ENCODE measurements around the gene FBXO31.
A peak's percentile ranks its signal among the peaks of the same experiment; 100 is the strongest.
"Not testable (repeated sequence)": the region's sequence is repeated elsewhere in the genome, so short reads cannot be mapped to it uniquely, and the experiment has no call there.

FBXO31 gene

DNA sequence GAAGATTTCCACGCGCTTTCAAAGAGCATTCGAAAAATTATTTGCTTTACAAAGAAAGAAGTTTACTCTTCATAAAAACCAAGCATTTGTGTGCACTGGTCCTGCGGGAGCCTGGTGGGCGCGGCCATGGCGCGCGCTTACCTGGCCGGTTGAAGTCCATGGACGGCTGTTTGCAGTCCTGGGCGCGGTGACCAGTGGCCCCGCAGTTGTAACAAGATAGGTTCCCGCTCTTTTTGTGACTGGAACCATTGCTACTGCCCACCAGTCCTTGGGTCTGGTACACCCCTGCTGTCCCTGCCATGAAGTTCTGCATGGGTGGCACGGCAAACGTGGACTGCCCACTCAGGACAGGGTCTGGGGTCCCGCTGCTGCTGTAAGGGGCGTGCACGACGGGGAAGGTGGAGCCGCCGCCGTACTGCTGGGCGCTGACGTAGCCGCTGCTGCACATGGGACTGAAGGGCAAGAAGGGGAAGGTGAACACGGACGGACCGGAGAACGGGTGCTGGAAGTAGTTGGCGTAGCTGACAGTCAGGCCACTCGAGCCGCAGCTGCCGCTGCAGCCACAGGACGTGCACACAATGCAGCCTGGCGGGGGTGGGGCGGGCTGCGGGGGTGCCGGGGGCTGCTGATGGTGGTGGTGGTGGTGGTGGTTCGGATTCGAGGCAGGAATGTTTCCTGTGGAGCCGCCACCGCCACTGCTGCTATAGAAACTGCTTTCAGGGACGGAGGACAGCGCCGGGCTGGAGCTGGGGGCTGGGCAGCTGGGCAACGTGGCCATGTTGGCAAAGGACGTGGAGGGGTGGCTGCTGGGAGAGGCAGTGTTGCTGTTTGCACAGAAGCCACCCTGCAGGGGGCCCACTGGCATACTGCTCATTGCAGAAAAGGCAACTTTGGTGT lies 28.0 kb upstream of the FBXO31 start:
- FAIRE-seq = no peak

DNA sequence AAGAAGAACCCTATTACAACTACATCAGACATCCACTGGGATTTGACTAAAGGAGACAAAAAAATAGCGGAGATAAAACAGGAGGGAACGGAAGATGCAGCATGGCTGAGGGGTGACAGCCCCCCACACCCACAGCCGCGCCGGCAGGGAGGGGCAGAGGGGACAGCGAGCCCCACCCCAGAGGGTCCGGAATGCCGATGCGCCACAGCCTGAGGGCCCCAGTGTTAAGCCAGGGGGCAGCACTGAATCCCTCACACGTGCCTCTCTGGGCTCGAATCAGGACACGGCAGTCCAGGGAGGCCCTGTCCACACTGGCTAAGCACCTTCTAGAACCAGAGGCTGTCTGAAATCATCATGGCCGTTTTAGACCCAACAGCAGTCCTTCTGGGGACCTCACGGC lies 27.4 kb upstream of the FBXO31 start:
- no peak for FAIRE-seq

DNA sequence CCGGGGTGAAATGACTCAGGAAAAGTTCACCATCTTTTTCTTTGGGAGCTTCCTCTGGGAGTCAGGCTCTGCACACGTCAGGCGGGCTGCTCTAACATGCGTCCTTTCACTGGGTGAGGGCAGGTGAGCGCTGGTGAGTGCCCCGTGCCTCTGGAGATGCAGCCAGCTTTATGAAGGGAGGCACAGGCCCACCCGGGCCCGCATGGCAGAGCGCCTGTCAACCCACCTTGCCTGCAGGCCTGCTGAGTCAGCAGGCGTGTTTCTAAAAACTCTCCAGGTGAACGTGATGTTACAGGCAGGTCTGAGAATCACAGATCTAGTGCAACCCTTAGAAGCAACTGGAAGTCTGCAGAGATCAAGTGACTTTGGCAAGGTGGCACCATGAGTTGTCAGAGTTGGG lies 27.0 kb upstream of the FBXO31 start:
- no peak for FAIRE-seq

DNA sequence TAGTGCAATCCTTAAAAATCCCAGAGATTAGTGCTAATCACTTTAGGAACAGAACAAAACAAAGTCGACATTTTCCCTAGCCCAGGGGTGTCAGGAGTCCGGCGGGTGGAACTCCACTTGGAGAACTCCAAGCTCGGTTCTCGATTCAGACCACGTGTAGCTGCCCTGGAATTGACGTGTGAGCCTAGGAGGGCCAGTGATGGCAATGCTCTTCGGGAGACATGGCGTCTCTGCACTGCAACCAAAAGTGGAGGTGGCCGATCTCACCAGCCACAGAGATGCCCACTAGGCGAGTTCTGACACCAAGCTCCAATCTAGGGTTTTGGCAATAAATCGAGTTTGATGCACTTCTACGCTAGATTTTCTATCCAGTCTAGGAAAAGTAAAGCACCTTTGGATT lies 26.2 kb upstream of the FBXO31 start:
- no peak for FAIRE-seq

DNA sequence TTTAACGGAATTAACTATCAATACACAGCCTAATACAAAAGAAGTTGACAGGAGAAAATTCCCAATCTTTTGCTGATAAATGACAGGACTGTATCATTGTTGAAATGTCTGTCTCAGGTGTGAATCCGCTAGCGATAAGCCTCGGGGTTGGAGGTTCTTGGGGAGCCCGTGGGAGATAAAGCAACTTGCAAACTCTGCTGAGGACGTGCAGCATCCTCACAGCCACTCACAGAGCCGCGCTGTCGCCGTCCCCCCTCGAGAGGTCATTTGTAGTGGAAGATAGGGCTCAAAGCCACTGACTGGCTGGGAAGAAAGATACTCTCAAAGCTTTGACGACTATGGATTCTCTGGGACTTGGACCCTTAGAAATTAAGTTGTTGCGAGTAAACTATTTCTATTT lies 25.6 kb upstream of the FBXO31 start:
- FAIRE-seq = no peak

DNA sequence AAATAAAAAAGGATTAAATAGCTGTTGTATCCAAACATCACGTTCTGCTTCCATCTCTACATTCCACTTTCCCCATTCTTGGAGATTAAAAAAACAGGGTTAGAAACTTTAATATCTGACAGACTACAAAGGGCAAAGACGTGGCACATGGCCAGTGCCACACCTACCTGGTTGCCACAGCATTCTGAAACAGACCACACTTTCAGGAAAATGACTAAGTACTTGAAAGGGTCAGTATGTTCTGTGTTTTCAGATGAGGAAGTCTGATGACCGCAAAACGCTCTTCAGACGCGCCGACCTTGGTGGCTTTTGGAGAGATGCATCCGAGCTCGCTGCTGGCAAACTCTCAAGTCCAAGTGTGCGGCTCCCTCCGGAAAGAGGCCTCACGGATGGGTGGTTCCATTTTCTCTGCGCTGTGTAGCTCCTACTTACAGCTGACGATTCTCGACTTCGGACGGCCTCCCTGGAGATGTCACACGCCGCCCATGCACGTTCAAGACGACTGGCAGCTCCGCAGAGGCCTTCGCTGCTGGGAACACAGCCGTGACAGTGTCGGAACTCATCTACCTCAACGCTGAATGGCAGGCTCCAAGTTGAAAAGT lies 24.0 kb upstream of the FBXO31 start:
- FAIRE-seq = no peak

DNA sequence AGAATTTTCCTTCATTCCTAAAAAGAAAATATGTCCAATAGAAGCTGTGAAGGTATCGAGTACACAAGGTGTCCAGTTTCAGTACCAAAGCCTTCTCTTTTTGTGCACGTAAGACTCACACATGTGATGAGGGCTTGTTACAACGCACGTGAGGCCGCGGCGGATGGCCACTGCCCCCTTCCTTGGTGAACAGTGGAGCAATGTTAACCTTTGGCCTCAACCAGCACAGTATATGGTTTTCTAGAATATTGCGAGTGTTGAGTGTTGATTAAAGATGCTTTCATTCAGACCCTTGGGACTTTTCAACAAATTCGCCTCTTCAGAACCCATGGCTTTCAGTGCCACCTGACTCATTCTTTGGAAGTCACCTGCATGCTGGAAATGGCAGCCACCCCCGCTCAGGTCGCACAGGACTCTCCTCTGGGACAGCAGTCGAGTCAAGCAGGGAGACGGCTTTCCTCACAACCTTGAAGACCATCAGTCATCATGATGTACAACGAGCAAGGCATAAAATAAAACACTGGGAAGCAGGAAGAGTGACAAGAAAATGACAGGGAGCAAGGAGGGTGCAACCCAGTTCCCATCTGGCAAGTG lies 23.0 kb upstream of the FBXO31 start:
- no peak for FAIRE-seq

DNA sequence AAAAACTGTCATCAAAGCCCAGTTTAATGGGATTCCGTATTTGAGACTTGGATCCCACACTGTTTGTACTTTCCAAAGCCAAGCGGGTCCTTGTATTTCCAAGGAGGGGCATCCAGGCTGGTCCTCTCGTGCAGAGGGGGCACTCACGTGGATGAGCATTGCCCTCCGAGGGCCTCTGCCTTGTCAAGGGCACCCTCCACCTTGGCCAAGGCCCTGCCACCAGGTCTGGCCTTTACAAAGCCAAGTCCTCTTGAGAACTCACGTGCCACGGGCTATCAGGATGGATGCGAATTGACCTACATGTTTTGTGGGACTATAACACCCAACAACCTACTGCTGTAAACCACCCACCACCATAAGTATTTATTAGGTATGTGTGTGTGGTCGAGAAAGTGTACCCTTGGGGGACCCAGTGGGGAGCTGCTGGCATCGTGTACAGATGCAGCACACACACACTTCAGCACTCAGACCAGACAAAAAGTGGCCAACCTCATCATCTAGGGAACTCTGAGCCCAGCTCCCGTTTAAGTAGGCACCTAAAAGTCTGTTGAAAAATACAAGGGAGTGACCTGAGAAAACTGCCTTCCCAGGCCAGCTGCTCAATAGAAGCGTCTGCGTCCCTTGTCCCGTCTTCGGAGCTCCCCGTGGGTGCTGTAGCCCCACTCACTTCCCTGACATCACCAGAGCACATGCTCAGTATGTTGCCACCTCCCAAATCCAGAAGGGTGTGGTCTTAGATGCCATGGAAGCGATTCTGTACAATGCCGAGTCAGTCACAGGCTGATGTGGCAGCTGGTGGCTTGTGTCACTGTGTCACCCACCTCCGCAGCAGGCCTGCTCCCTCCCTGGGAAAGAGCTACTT lies 21.4 kb upstream of the FBXO31 start:
- no peak for FAIRE-seq

DNA sequence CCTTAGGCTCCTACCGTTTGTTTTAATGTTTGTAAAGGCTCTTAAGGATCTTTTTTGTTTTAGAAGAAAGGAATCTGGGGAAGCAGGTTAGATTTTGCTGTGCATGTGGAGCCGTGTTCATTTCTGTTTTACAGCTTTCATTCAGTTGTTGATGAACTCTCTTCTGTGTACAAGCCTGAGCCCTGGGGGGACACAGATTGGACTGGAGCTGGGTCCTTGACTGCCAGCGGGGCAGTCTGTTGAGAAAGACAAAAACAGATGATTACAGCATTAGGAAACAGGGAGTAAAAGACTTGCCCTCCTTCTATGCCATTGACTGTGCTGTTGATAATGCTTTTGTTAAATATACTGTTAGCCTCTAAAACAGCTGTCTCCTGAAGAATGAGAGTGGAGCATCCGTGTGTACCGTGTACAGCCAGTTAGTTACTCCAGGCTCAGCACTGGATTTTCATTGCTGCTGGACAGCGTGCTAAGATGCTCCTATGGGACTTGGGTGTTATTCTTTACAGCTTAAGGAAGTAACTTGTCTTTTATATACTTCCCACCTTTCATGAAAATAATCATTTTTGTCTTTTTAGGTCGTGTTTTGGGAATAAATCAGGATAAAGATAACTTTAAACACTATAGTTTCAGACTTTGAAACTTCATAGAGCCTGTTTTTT lies 11.7 kb upstream of the FBXO31 start:
- FAIRE-seq = no peak

DNA sequence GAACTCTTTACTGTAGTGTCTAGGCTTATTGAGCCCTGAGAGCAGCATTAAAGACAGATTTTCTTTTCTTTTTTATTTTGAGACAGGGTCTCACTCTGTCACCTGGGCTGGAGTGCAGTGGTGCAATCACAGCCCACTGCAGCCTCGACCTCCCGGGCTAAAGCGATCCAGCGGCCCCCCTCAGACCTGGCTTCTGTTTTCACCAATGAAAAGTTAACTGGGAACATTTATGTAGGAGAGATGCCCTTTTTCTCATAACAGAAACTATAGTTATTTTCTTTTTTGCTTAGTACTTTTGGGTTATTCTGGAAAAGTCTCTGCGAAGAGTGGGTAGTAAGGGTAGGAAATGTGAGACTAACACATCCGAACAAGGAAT lies 10.1 kb upstream of the FBXO31 start:
- FAIRE-seq = no peak

DNA sequence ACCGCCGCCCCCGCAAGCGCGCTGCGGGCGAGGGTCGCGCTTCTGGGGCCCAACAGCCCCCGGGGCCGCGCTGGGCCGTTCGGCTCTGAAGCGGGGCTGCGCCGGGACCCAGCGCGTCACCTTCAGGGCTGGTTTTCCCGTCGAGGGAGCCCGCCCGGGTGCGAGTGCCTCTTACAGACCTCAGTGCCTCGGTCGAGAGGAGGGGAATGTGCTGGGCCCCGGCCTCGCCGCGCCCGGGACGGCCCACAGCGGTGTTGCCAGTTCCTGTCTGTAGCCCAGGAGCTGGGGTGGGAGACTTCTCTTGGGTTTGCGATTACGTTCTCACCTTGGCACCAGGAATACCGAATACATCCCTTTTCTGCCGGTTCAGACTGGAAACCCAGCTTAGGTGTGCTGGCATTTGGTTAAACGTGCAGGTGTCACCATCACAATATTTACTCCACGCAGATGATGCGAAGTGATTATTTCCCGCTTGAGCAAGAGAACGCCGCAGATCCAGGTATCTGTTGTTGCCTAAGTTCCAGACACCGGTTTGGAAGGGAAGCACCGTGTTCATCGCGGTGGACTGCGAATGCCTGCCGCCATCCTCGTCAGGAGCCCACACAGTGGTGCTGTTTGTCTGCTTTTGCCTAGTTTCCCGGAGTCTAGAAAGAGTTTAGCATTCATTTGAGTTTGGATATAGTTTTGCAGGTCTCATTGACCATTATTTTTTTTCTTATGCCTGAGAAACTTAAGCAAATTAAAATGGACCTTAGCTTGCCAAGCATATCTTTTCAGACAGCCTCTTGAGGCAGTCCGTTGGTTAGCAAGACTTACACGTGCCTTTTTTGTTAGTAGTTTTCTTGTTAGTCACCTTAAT lies 9.5 kb upstream of the FBXO31 start:
- no peak for FAIRE-seq

DNA sequence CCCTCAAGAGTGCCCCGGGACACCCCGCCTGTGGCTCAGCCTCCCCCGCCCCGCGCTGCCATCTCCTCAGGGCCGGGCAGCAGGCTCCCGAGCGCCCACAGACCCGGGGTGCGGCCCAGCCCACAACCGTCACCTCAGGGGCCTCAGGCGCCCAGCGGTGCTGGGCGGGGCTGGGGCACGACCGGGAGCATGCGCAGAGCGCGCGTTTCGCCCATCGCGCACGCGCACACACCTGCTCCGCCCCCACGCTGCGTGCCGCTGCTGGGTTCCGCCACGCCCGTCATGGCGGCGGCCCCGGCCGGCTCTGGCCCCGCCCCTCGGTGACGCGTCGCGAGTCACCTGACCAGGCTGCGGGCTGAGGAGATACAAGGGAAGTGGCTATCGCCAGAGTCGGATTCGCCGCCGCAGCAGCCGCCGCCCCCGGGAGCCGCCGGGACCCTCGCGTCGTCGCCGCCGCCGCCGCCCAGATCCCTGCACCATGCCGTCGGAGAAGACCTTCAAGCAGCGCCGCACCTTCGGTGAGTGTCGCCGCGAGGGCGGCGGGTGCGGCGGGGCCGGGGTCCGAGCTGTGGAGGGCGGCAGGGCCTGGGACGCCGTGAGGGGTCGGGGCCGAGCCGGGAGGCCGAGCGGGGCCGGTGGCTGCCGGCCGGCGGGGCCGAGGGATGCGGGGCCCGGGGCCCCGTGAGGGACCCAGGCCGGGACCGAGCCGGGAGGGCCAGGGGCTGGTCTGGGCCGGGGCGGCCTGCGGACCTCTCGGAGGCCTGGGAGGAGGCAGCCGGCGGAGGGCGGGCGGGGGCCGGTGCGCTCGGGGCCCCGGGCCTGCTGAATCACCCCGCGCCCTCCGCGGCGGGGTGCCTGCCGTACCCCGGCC lies 8.6 kb upstream of the FBXO31 start, which contains the start of gene MAP1LC3B:
Gene MAP1LC3B (plus strand): TSS at position 387 of the 871 bp plus-strand sequence. CDS start 92 bp downstream, at position 479.
- no peak for FAIRE-seq

DNA sequence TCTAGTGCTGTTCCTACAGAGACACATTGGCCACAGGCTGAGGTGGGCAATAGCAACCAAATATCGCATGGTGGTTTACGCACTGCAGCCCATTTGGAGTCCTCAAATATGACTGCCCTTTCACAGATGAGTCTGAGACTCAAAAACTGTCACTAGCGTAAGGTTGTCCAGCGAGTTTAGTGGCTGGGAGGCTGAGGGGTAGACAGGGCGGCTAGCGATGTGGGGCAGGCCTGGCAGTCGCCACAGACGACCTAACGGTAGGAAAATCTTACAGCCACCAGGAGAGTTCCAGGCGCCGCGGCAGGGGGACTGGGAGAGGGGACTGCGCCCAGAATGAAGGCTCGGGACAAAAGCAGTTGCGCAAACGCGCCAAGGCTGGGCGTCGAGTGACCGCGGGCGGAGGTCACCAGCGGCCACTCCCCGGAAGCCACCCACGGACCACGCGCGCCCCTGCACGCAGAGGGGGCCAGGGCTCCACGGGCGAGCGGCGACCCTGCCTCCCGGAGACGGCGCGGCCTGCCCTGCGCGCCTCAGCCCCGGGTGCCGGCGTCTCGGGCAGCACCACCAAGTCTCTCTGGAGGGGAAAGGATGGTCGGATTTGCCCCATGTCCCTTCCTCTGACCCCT lies 7.9 kb upstream of the FBXO31 start:
- no peak for FAIRE-seq

DNA sequence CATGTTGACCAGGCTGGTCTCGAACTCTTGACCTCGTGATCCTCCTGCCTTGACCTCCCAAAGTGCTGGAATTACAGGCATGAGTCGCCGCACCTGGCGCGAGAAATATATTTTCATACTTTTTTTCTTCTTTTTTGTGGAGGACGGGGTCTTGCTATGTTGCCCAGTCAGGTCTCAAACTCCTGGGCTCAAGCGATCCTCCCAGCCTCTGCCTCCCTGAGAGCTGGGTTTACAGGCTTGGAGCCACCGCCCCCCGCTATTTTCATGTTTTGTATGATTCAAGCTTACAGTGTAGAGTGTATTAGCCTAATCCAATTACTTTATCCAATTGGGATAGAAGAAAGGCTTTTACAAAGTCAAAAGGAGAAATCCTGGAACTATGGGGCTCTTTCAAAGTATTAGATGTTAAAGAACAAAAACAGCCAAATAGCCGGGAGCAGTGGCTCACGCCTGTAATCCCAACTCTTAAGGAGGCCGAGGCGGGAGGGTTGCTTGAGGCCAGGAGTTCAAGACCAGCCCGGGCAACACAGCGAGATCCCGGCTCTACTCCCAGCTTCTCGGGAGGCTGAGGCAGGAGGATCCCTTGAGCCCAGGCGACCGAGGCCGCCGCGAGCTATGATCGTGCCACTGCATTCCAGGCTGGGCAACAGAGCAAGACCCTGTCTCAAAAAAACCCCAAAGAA lies 7.2 kb upstream of the FBXO31 start:
- FAIRE-seq = no peak

DNA sequence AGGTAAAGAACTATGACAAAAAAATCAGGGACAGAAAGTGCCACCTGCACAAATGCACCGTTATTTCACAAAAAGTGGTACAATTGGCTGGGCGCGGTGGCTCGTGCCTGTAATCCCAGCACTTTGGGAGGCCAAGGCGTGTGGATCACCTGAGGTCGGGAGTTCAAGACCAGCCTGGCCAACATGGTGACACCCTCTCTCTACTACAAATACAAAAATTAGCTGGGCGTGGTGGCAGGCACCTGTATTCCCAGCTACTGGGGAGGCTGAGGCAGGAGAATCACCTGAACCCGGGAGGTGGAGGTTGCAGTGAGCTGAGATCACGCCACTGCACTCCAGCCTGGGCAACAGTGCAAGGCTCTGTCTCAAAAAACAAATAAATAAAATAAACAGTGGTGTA lies 6.3 kb upstream of the FBXO31 start:
- FAIRE-seq = not testable (repeated sequence)

DNA sequence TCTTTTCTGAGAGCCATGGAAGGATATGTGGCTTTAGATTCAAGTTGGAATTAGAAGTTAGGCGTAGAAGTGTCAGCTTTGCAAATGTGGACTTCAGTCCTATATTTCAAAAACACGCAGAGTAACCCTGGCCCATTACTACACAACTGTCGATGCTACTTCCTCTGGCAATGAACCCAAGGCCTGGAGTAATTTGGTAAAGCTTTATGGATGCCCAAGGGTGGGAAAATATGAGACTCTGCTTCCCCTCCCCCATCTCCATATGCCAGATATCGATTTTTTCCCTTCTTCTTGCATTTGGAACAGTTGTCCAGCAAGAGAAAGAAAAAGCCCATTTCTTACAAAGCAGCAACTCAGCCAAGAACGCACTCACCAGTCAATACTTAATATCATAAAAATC lies 5.7 kb upstream of the FBXO31 start:
- FAIRE-seq = no peak

DNA sequence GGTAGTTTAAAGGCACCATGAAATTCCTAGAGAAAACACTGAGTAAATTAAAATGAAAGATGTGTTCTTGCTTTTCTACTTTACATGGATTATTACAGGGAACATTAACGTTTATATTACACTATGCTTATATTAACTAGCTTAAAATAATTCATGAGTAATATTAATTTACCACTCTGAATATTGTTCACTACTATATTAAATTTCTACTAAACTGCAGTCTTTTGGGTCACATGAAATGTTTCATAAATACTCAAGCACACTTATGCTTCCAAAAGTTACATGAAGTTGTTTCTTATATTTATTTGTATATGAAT lies 5.2 kb upstream of the FBXO31 start:
- no peak for FAIRE-seq

DNA sequence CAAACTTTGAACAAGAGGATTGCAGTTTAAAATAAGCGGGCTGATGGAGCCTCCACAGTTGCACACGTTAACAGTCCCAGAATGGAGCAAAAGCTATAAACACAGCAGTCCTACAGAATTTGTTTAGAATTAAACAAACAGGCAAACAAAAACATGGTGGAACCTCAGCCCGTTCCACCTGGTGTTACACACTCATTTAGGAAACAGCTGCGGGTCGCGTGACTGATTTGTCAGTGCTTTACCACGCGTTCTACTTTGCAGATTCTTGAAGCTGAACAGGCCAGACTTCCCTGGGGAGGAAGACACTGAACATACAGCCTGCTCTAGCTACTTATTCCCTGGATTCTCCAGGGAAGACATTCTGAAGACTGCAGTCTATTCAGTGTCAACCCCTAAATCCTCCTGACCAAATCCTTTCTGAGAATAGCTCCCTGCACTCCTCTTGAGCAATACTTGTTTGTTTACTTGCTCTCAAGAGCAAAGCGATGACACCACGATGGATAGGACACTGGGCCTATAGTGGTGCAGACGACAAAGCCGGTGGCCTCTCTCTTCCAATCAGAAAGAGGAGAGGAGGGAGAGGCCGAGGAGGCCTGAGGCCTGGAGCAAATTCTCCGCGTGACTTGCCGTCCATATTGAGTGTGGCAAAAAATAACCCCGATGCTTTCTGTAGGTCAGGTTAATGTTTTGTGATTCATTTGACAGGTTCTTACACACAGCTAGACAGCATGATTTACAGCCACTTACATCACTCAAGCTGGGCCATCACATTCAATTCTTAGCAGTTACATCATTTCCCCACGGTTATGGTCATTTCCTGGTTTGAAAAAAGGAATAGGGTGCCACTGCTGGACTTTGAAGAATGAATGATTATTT lies 4.6 kb upstream of the FBXO31 start:
- peak; percentile 95 for FAIRE-seq

DNA sequence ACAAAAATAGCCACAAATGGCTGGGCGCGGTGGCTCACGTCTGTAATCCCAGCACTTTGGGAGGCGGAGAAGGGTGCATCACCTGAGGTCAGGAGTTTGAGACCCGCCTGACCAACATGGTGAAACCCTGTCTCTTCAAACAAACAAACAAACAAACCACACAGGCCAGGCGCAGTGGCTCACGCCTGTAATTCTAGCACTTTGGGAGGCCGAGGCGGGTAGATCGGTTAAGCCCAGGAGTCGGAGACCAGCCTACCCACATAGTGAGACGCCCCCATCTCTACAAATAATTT lies 1.2 kb upstream of the FBXO31 start:
- not testable (repeated sequence) for FAIRE-seq

Data from A204.1 (cell line).